NB4 (cell line): ENCODE data around the gene EML4.

Experiments used
- MAX ChIP-seq: IDR thresholded peaks from 2 replicates; pipeline ENCODE4 v1.6.1; 2011; ENCODE audit warnings: low read depth, low read length
- MYC ChIP-seq: IDR thresholded peaks from 2 replicates; pipeline ENCODE4 v1.6.1; 2011; ENCODE audit warnings: low read depth, low read length
- POLR2A ChIP-seq: IDR thresholded peaks from 2 replicates; pipeline ENCODE4 v1.6.1; 2011; ENCODE audit warnings: mild to moderate bottlenecking; ENCODE audit not compliant: insufficient read length; ENCODE audit errors: extremely low read depth
- TF ChIP-seq, protein P1 (sequence below): IDR thresholded peaks from one replicate; pipeline ENCODE4 v1.5.1; 2012; ENCODE audit warnings: low read depth, low read length

DNA sequence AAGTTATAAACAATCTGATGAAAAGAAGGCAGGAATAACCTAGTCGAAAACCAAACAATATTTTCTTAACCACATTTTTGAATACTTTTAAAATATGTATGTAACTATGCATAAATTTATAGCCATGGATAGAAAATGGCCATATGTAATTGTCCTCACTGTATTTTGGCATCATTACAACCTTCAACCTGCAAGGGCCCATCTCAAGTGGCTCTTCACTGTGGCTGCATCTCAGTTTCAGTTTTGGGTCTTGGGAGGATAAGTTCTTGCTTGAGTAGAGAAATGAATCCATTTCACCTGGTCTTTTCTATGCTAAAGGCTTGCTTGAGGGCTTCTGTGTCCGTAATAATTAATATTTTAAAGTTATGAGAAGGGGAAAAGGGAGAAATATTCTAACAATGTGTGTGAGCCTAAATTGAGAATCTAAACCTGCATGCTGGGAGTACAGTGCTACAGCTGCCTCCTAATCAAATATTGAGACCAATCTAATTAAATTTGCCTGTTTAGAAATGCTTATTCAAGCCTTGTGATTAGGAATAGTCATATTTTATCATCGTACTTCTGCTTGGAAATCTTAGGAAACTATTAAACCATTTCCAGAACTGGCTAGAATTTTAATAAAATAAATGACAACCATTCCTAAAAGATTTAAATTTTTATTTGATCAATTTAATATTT lies 92.5 kb downstream of the EML4 start:
- TF ChIP-seq, protein P1, sequence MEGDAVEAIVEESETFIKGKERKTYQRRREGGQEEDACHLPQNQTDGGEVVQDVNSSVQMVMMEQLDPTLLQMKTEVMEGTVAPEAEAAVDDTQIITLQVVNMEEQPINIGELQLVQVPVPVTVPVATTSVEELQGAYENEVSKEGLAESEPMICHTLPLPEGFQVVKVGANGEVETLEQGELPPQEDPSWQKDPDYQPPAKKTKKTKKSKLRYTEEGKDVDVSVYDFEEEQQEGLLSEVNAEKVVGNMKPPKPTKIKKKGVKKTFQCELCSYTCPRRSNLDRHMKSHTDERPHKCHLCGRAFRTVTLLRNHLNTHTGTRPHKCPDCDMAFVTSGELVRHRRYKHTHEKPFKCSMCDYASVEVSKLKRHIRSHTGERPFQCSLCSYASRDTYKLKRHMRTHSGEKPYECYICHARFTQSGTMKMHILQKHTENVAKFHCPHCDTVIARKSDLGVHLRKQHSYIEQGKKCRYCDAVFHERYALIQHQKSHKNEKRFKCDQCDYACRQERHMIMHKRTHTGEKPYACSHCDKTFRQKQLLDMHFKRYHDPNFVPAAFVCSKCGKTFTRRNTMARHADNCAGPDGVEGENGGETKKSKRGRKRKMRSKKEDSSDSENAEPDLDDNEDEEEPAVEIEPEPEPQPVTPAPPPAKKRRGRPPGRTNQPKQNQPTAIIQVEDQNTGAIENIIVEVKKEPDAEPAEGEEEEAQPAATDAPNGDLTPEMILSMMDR, result no peak
- TF ChIP-seq POLR2A, result no peak
- no peak for TF ChIP-seq MYC
- TF ChIP-seq MAX, result no peak
